Nucleus accumbens (tissue), 56 donors: ENCODE results near the gene YAE1.

Experiments used
- DNase-seq, 56 donors: peaks; one replicate each; lab custom pipeline; 2025; lab: John Stamatoyannopoulos, UW

Gene YAE1

GRCh38 chr7:39605087-39605486 lies 38.9 kb downstream of the YAE1 start:
- no peak for DNase-seq

DNA sequence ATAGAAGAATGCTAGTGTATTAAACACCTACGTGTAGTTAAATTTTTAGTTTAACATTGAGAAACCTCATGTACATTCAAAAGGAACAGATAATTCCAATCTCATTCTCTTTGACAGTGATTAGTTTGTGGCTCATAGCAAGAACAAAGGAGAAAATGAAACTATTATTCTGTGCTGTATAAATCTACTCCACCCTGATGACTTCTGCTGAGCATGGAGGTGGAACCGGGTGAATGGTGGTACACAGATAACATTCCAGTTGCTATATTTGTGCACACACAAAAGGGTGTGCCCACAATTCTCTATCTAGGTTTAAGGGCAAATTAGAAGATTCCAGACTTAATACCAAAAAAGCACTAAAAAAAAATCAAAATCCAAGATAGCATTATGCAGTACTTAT lies 40.1 kb downstream of the YAE1 start:
- DNase-seq = peak in 13 of 56 donors; percentile 2 to 58 (median 23)

DNA sequence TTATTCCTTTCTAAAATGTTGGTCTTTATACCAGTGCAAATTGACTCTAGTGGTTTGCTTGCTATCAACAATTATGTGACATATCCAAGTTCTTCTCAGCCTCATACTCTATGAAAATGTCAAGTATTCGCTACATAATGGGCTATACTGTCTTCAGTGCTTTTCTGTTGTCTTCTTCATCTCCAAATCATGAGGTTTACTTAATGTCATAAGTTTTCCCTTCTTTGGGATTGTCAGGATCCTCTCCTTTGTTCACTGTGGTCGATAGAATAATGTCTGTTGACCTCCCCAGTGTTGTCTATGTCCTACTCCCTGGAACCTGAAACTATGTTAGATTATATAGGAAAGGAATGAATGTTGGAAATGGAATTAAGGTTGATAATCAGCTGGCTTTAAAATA lies 40.7 kb downstream of the YAE1 start:
- DNase-seq = no peak

DNA sequence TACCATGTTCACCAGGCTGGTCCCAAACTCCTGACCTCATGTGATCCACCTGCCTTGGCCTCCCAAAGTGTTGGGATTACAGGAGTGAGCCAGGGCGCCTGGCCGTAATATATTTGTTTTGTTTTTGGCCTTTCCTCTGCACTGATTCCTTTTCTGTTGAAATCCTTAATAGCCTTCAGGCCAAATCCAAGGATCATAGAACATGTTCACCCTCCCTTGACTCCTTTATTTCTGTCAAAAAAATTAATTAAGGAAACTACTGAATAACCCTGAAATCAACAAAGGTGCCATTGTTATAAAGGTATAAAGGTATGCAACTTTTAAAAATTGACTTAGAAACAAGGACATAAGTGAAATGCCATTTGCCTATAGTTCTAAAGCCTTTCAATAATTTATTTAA lies 41.7 kb downstream of the YAE1 start:
- DNase-seq = no peak

- no peak for DNase-seq
Measured at GRCh38 chr7:39608278-39608677, 42.1 kb downstream of the YAE1 start.

DNA sequence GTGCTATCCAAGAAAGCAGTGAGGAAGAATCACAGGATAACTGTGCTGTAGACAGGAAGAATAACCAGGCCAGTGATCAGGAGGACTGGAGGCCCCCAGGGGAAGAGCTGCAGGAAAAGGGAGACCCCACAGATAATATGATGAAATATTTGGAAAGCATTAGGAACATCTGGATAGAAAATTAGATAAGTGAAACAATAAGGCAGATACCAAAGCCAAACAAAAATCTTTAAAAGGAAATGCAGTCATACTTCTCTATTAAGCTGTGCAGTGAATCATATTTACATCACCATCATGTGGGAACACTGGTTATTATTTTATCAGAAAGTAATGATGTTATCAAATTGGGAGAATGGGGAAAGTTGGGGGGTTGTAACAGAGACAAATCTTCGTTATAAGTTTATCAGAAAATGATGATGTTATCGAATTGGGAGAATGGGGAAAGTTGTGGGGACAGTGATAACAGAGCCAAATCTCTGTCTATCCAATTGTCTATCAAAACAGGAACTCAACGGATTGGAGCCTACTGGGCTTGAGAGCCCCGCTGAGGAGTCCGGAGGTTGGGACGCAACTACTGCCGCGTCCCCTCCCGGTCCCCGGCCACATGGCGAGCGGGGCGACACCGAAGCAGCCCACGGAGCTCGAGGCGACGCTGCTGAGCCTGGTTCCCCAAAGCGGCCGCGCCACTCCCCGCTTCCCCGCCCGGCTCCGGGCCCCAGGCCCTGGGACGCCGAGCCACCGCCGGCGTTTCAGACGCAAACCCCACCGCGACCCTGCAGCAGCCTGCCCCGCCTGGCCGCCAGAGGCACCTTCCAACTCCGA lies 43.1 kb downstream of the YAE1 start:
- DNase-seq = peak in 1 of 56 donors; percentile 2

DNA sequence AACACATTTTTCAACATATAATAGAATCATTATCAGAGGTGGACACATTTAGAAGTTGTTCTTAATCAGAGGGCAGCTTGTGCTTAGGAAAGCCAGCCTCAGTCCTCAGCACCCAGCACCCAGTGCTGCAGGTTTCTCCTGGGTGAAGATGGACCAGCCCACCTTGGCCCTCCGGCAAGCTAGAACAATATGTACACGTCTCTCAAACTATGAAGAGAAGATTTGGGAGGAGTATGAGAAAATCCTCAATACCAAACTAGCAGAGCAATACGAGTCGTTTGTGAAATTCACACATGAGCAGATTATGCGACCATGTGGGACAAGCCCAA lies 43.7 kb downstream of the YAE1 start:
- DNase-seq = no peak

DNA sequence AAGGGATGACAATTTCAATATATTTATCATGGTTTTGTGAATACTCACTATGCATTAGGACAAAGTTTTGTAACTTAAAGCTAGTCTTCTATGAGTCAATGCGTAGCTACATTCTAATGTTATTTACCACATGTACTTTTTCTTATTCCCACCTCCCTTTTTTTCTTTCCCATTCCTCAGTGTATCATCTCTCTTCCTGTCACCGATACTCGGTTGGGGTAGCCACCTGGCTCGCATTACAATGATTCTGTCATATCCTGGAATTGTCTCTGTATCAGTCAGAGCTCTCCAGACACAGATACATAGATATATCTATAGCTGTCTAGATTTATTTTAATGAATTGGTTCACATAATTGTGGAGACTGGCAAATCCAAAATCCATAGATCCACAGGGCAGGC lies 47.4 kb downstream of the YAE1 start:
- no peak for DNase-seq

DNA sequence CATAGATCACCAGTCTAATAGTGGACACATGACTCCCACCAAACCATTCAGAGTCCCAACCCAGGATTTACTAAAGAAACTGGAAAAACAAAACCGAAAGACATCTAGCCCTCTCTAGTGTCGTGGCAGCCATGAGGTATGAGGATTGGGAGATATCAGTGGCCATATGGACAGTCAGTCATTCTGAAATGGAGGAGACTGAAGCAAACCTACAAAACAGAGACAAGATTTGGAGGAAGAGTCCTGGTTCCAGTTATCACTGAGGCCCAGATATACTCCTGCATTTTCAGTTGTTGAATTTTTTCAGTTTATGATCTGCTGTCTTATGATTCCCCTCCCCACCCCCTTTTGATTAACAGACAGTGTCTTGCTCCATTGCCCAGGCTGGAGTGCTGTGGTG lies 48.1 kb downstream of the YAE1 start:
- DNase-seq = no peak

DNA sequence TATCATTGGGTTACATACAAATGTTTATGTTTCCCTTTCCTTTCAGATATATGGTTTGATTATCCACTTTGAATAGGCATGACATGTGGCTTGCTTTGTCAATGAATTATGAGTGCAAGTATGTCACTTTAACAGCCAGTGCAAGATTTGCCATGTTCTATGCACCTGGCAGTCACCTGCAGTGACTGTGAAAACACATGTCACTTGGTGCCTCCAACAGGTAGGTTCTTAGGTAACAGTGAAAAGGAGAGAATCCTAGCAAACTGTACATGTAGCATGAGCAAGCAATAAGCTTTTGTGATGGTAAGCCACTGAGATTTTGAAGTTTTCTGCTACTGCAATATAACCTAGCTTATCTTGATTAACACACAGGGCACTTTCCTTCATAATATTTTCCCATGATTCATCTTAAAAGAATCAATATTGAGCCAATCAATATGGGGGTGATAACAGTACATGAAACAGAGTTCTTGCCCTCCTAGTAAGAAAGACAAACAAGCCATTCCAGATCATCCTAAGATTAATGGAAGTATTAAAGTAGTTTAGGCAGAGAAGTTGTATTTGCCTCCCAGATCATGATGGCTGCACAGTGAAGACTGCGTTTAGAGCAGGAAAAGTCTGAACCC lies 49.3 kb downstream of the YAE1 start:
- DNase-seq = no peak

- no peak for DNase-seq
Measured at GRCh38 chr7:39616138-39616537, 49.9 kb downstream of the YAE1 start.

- no peak for DNase-seq
Measured at GRCh38 chr7:39617005-39617404, 50.8 kb downstream of the YAE1 start.

DNA sequence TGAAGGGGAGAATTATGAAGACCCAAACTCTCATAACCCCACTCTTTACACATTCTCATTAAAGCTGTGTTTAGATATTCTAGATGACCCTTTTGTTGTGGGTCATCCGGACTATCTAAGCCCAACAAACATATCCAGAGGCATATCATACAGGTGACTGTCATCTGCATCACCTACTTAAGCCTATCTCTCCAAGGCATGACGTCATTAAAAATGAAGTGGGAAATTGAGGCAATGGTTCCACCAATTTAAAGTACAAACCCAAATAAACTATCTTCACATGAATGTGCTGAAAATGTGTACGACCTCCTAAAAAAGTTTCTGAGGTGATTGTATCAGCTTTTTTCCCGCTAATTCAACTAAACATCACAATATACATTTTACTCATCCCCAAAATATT lies 52.7 kb downstream of the YAE1 start:
- DNase-seq = no peak

- no peak for DNase-seq
Measured at GRCh38 chr7:39620486-39620885, 54.3 kb downstream of the YAE1 start.

- no peak for DNase-seq
Measured at GRCh38 chr7:39621261-39621660, 55.1 kb downstream of the YAE1 start.

- DNase-seq = no peak
Measured at GRCh38 chr7:39621784-39622411, 55.7 kb downstream of the YAE1 start.
